HG02852 (cell line): ENCODE measurements around the gene EOLA1.
"Not testable (repeated sequence)": the region's sequence is repeated elsewhere in the genome, so short reads cannot be mapped to it uniquely, and the experiment has no call there.

Experiments
- ATAC-seq: cut with Tn5 transposase; IDR thresholded peaks from one replicate; pipeline ENCODE4 v1.9.1; 2021; ENCODE audit warnings: mild to moderate bottlenecking, moderate library complexity; ENCODE audit not compliant: unreplicated experiment

The EOLA1 gene

DNA sequence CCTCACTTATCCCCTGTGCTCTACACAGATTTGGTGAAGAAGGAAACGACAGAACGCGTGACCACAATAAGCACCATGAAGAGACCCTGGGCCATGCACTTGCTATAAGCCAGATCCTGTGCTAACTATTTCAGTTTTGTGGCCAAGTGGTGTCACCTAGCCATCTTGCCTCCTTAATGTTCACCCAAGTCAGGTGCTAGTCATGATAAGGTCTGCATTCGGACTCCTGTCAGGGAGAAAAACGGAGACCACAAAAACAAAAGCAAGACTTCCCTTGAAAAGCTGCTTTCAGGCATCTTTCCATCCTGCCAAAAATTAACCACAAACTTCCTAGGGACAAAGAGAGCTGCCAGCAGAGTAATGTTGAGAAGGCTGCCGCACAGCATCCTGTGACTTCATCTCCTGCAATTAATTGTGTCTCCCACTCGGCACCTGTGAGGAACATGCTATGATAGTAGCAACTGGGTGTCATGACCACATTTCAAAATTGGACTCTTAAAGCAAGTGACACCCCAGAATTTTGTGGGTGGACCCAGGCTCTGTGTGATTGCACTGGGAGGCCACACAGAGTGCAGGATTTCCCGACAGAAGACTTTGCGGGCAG lies 26.9 kb upstream of the EOLA1 start:
- no peak for ATAC-seq

- ATAC-seq = no peak
Measured at GRCh38 chrX:149515954-149516602, 24.7 kb upstream of the EOLA1 start.

GRCh38 chrX:149516604-149517003 lies 24.2 kb upstream of the EOLA1 start:
- no peak for ATAC-seq

DNA sequence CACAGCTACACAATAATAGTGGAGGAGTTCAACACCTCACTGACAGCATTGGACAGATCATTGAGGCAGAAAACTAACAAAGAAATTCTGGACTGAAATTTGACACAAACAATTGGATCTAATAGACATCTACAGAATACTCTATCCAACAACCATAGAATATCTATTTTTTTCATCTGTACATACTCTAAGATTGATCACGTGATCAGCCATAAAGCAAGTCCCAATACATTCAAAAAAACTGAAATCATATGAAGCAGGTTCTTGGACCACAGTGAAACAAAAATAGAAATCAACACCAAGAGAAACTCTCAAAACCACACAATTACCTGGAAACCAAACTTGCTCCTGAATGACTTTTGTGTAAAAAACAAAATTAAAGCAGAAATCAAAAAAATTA lies 23.5 kb upstream of the EOLA1 start:
- no peak for ATAC-seq

- ATAC-seq = no peak
Measured at GRCh38 chrX:149518236-149518635, 22.6 kb upstream of the EOLA1 start.

GRCh38 chrX:149520636-149521277 lies 20.1 kb upstream of the EOLA1 start:
- ATAC-seq = not testable (repeated sequence)

- no peak for ATAC-seq
Measured at GRCh38 chrX:149521438-149521837, 19.4 kb upstream of the EOLA1 start.

DNA sequence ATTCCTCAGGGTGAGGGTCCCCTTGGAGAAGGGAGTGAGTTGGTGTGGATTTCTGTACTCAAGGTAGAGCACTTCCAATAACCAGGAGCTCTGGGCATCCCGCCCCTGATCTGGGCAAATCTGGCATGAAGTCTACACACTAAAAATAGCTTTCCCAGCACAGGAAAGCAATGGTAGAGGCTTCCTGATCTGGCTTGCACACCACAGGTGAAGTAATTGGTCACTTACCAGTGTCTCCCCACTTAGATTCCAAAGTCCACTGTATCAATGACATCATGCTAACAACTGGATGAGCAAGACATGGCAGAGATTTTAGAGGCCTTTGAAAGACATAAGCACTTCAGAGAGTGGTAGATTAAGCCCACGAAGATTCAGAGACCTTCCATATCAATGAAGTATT lies 17.9 kb upstream of the EOLA1 start:
- ATAC-seq = no peak

- peak; percentile 94 for ATAC-seq
Measured at GRCh38 chrX:149525389-149525788, 15.4 kb upstream of the EOLA1 start.

DNA sequence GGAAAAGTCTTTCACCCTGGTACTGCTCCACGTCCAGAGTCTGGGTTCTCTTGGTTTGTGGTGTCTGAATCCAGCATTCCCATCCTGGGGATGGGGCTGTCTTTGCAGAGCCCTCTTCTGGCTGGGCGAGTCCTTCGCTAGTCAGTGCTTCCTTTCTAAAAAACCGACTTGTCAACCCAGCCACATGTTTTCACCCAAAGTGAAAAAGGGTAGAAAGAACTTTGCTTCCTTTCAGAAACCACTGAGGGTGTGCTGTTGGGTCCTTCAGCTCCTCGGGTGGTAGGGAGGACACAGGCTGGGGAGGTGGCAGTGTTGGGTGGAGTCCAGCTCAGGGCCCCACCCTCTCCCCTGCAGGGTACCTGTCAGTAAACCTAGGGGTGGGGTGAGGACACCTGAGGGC lies 14.9 kb upstream of the EOLA1 start:
- ATAC-seq = peak; percentile 40

- not testable (repeated sequence) for ATAC-seq
Measured at GRCh38 chrX:149526318-149527033, 14.3 kb upstream of the EOLA1 start.

GRCh38 chrX:149527705-149528104 lies 13.1 kb upstream of the EOLA1 start:
- no peak for ATAC-seq

- ATAC-seq = no peak
Measured at GRCh38 chrX:149528381-149528780, 12.4 kb upstream of the EOLA1 start.

DNA sequence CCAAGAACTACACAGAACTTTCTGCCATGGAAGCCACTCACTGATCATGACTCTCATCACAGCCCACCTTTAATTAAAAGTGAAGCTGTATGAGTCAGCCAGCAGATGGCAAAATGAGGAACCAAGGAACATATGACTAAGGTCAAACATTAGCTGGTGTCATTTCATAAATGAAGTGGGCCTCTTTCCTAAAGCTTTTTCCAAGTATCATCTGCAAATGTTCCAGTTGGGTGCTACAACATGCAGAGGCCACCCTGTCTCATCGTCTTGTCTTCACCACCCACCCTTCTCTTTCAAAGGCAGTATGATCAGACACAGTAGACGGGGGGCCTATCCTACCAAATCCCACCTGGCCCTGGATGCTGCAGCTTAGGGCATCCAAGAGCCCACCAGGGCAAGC lies 9.2 kb upstream of the EOLA1 start:
- ATAC-seq = peak; percentile 66

DNA sequence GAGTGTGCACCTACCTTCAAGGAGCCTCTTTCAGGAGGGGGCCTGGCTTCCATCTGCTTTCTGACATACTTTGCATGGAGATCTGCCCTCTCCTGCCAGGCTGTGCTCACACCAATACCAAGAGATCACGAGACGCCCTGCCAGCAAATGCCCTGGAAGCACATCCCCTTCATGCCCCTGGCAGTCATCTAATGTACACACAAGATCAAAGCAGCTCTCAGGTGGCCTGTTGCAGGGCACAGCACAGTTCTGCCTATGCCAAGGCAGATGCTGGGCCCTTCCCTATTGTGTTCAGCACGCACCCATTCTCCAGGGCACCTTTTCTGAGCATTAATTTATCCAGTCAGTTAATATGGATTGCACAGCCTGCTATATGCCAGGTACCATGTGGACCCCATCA lies 7.9 kb upstream of the EOLA1 start:
- not testable (repeated sequence) for ATAC-seq

DNA sequence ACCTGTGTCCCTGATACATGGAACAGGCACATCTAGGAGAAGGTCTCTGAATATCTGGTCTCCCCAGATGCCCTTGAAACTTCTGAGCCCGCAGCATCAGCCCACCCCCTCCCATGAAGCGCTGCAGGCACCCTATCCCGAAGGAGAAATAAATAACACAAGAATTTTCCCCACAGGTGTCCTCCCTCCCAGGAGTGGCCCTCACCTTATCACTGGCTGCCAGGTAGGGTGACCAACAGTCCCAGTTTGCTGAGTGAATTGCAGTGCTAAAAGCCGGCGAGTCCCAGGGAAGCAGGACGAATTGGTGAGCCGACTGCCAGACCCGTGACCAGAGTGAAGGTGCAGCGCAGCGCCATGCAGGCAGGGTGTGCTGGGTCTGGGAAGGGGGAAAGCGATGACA lies 6.8 kb upstream of the EOLA1 start:
- not testable (repeated sequence) for ATAC-seq

- not testable (repeated sequence) for ATAC-seq
Measured at GRCh38 chrX:149534926-149535602, 5.7 kb upstream of the EOLA1 start.

DNA sequence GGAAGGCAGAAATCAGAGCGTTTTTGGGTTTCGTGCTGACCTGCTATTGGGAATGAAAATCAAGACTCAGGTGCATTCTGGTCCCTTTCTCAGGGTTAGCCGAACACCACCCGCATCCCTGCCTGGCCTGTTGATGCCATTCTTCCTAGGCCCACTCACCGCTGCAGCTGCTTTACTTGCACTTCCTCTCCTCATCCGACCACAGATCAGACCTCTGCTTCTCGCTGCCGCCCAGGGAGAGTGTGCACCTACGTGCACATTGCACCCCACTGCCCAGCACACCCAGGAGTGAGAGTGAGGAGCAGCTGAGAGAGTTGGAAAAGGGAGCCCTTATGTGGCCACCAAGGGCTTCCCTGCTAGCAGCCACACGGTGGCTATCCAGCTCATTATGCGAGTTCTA lies 3.3 kb upstream of the EOLA1 start:
- not testable (repeated sequence) for ATAC-seq

DNA sequence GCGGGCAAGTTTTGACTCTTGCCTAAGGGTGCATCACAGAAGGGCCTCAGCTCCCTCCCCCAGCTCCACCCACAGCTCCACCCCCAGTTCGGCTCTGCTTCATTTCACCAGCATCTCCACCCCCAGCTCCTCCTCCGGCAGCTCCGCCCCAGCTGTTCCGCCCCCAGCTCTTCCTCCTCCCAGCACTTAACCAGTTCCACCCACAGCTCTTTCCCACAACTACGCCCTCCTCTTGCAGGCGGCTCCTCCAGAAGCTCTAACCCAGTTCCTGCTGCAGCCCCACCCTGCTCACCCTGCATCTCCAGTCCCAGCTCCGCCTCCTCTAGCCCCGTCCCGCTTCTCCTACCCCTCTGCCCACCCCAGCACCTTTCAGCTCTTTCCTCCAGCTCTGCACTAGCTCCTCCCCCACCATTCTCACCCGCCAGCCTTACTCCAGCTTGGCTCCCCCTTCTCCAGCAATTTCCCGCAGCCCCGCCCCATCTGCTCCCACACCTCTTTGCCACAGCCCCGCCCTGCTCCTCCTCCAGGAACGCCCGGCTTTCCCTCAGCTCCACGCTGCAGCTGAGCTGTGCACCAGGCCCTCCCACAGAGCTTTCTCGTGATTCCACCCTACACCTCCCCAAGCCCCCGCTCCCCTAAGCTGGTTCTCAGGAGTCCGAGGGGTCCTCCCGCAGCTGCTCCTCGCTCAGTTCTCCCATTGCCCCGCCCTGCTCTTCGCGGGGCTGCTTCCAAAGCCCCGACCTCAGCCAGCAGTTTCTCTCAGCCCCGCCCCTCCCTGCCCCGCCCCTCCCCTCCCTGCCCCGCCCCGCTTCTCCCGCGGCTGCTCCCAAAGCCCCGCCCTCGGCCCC lies 1.3 kb upstream of the EOLA1 start:
- peak; percentile 41 for ATAC-seq

- ATAC-seq = peak; percentile 4
Measured at GRCh38 chrX:149540131-149540620, 636 bp upstream of the EOLA1 start.
